HG02885 (cell line): Measurements from ENCODE around the gene ZNF407.

Experiments
- ATAC-seq: cut with Tn5 transposase; IDR thresholded peaks from one replicate; pipeline ENCODE4 v1.9.1; 2021; ENCODE audit warnings: mild to moderate bottlenecking; ENCODE audit not compliant: unreplicated experiment, poor library complexity

The ZNF407 gene

DNA sequence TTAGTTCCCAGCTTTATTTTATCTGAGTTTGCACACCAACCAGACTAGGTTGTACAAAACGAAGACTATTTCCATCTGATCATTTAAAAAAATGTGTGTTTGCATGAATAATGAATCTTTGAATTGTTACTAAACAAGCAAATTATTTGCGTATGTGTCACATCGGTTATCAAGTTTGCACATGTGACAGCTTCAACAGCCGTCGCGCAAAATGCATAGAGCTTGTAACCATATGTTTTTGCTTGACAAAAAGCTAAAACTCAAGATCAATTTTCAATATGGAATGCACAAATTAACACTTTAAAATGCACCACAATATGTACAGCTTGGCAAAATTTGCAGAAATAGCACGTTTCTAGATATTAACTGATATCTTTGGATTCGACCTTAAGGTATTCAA, 427.2 kb downstream of the ZNF407 start:
- no peak for ATAC-seq

DNA sequence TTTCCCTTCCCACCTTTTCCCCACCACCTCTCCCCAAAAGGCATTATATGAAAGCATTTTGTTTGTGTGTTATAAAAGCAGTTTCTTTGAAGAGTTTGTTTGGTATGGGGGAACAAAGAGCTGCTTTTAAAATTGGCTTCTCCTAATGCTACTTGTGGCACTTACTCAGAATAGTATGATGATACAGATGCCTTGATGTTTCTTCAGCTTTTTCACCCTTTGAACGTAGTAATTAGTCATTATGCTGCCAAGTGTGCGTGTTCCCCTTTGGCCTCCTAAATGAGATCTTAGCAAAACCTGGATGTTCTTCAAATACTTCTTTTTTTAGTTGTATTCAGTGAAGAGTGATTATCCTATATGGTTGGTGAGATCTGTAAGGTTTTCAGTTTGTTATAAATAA, 427.9 kb downstream of the ZNF407 start:
- ATAC-seq: no peak

DNA sequence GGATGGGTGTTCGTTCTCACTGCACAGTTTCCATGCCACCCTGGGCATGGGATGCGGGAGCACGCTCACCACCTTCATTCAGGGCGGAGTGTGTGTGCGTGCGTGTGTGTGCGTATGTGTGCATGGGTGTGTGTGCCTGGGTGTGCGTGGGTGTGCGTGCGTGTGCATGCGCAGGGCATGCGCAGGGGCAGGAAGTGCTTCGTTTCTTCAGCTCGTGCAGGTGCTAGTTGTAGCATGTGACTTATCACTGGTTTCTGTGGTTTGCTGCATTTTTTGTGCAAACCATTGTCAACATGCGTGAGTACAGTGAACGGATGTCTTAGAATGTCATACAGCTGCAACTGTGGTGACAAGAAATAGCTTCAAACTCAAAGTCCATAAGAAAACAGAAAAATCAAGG, 431.8 kb downstream of the ZNF407 start:
- ATAC-seq: no peak

- no peak for ATAC-seq
These were observed 434.1 kb downstream of the ZNF407 start for GRCh38 chr18:75031717-75032317.

DNA sequence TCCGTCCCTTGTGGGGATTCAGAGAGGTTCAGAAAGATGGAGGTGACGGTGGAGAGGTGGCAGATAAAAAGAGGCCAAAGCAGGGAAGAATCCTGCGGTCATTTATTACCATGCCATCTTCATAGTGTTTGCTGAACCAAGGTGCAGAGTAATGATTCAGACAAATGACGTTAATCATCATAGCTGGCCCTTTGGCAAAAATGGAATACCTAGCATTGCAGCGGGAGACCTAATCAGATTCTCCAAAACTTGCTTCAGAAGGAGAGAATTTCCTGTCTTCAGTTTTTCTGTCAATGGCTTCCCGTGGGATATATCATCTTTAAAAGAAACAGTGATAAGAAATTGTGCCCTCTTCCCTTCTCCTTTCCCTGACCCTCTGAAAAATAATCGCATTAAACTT, 435.8 kb downstream of the ZNF407 start:
- ATAC-seq: no peak

GRCh38 chr18:75034937-75035336, 437.3 kb downstream of the ZNF407 start:
- ATAC-seq: no peak

- ATAC-seq: no peak
These were observed 438.3 kb downstream of the ZNF407 start for GRCh38 chr18:75035928-75036327.

DNA sequence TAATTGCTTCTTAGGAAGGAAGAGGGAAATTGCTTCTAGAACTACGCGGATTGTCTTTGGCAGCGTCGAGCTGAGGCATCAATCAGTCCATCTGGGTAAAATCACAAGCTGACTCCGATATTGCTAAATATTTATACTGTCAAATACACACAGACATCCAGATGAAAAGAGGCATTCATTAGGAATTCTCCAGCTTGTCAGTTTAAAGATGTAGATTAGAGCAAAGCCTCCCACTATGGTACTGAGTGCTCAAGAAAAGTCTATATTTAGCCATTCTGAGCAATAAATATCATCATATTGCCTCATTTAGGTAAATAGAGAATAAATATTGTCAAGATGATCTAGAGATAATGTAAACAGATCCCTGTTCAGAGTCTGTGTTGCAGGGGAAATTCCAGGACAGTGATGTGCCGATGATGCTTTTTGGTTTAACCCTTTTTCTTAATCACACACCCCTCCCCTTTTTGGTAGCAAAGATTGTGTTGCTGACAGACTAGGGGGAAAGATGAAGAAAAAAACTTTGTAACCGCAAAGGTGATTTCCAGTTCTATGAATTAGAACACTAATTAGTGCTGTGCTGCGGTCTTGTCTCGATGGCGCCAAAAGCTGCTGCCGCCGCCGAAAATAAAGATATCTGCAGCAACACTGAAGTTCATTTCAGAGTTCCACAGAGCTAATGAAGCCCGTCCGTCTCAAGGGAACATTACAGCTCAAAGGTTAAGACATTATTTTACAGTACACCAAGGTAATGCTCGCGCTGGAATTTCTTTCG, 439.4 kb downstream of the ZNF407 start:
- ATAC-seq: no peak

DNA sequence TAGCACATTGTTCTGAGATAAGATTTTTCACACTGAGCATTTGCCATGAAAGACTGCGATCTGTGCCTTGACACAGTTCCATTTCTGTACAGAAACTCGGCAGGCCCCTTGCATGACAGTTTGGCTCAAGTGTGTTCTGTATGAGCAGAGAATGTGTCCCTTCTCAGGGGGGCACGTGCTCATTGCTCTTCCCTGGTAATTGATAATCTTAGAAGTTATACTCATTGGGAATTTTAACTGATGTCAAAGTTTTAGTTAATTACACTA, 440.0 kb downstream of the ZNF407 start:
- no peak for ATAC-seq

DNA sequence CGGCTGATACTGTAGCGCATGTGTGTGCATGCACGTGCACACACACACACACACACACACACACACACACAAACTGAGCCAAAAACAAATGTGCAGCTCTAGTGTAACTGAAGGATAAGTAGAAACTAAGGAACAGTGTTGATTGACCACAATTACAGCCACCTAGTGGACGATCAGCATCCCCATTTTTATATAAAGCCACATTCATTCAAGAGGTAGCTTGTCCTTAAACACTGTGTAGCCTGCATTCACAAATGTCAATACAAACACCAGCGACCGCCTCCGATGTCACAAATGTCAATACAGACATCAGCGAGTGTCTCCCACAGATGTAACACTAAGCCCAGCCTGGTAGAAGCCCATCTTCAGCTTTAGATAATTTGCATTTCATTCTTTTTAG, 443.9 kb downstream of the ZNF407 start:
- ATAC-seq: no peak

- no peak for ATAC-seq
These were observed 445.8 kb downstream of the ZNF407 start for GRCh38 chr18:75043478-75043877.

DNA sequence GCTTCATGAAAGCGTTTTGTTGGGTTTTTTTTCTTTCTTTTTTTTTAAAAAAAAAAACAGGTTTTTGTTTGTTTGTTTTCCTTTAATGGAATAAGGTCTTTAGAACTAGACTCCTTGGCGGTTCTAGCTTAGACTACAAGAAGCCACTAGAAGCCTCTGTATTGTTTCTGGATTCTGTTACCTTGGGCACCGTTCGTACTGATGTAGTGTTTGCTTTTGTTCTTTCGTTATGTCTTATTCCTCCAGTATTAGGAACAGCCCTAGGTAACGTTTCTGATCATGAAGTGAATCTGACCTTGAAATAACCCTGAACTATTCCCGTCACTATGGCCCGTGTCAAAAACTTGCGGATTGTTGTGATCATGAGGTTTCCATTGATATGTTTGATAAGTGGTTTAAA, 446.6 kb downstream of the ZNF407 start:
- no peak for ATAC-seq

DNA sequence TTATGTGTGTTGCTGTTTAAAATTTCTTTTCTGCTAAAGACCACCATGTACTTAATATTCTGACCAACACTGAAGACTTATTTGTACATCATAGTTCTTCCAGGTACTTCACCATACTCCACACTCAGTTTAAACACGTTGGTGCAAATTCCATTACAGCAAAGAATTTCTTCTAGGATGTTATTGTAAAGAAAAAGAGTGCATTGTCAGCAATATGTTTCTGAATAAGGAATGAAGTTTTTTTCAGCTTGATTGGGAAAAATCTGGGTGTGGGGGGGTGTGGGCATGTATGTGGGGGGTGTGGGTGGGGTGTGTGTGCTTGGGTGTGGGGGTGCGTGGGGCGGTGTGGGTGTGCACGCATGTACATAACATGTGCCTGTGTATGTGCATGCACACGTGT, 447.1 kb downstream of the ZNF407 start:
- ATAC-seq: no peak

GRCh38 chr18:75045272-75045671, 447.6 kb downstream of the ZNF407 start:
- ATAC-seq: no peak

DNA sequence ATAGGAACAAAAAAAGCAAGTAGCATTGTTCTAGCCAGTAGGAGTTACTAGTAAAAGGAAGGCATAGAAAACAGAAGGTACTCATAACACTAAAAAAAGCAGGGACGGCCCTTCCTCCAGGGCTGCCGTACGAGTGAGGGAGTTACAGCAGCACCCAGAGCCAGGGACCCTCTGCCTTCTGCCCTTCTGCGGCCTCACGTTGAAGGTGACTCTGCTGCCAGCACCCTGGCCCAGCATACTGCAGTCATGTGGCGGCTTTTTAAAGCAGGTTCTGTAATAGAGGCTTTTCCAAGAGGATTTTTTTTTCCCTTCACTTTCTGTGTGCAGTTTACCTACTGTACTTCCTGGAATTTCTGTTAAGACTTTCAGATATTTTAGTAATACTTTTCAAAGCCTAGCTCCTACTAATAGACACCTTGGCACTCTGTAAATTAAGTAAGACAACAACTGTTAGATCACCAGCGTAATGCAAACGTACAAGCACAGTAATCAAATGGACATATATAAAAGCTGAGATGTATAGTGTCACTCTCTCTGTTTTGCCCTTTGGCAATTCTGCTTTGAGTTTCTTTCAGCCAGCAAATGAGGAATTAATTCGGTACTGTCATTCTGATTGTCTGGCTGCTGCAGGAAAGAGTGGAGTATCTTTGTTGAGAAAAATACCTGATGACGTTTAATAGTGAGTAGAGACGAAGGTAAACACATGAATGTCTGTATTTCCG, 449.7 kb downstream of the ZNF407 start:
- no peak for ATAC-seq

GRCh38 chr18:75048776-75049454, 451.2 kb downstream of the ZNF407 start:
- no peak for ATAC-seq

GRCh38 chr18:75049455-75049789, 451.8 kb downstream of the ZNF407 start:
- ATAC-seq: no peak

DNA sequence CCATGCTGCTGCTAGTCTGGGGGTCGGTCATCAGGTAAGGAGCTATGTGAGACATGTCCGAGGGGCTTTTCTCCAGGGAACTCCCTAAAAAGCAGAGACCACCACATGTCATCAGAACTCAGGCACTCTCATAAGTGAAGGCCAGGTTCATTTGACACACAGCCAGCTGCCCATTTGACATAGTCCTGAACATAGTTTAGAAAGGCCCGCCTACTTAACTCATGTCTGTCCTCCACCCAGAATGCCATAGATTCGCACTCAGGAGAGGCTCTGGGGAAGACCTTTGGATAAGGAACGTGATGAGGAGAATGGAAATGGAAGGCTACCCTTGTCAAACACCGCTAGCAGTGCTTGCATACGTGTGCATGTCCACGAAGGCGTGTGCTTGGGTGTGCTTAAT, 454.1 kb downstream of the ZNF407 start:
- no peak for ATAC-seq

- no peak for ATAC-seq
These were observed 454.8 kb downstream of the ZNF407 start for GRCh38 chr18:75052475-75052874.

DNA sequence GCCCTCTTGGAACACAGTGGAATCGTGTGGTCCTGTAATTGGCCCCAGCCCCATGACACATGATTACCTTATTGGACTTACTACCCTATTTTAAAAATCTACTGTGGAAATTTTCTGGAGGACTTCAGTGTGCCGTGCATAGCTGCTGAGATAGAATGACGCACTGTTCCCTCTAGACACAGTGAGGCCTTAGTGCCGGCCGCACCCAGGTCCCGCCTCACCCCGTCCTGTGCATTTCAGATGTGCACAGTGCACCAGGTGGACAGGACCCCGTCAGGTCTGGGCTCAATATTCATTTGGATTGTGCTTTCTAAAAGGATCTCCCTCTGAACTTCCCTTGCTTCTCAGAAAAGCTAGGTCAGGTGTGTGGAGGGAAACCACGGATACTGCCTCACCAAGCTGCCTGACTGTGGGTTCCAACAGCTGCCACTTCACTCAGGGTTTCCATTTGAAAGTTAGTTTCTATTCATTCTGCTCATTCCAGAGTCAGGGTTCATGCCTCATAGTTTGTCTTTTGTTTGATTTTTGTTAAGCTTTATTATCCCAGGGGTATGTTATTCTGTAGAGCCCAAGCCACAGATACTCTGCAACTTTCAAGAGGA, 455.5 kb downstream of the ZNF407 start:
- no peak for ATAC-seq

DNA sequence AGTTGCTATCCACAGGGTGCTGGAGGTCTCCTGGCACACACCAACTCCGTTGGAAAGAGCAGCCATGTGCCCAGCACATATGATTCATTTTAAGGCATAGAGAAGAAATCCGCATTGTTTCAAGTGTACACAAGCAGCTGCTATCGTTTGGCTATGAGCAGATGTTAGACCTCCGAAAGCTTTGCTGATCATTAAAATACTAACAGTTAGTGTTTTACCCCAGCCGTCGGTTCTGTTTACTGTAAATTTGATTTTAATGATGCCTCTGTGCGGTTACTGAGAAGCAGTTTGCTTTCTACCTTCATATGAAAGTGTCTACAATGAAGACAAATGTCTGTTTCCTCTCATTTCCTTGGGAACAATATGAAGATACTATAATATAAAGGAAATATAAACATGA, 456.4 kb downstream of the ZNF407 start:
- no peak for ATAC-seq
